Sigmoid colon (tissue), 4 donors: ENCODE data around the gene USB1.

ENCODE experiments used
- CTCF ChIP-seq, 4 experiments: fragments of 450-650 bp in 3 of 4; fragments of 200-600 bp in 1 of 4; IDR thresholded peaks; one replicate each; pipeline ENCODE4 v1.5.1; 2016 to 2019; ENCODE audit warnings: antibody characterized with exemption in 4 of 4, mild to moderate bottlenecking in 3 of 4, moderate library complexity in 2 of 4
- EP300 ChIP-seq, 4 donors: sonication (generic); formaldehyde crosslinking; IDR thresholded peaks; one replicate each; pipeline ENCODE4 v1.6.1; 2017; ENCODE audit warnings: antibody characterized with exemption in 4 of 4
- POLR2A ChIP-seq, 2 donors: fragments of 450-650 bp; IDR thresholded peaks; one replicate each; pipeline ENCODE4 v1.6.1; 2016; ENCODE audit warnings: antibody characterized with exemption in 2 of 2, mild to moderate bottlenecking in 2 of 2, moderate library complexity in 2 of 2
- POLR2AphosphoS5 ChIP-seq, 4 donors: sonication (generic); formaldehyde crosslinking; IDR thresholded peaks; one replicate each; pipeline ENCODE4 v1.6.1; 2017; ENCODE audit warnings: antibody characterized with exemption in 4 of 4

- TF ChIP-seq CTCF (IDR thresholded peaks at IDR 0.05), result peak in 3 of 4 experiments; percentile 22 to 63 (median 58)
- TF ChIP-seq POLR2A (IDR thresholded peaks at IDR 0.05), result peak; percentile 69 to 79
- peak; percentile 80 to 89 (median 86) for TF ChIP-seq POLR2AphosphoS5 (IDR thresholded peaks at IDR 0.05)
- TF ChIP-seq EP300 (IDR thresholded peaks at IDR 0.05), result no peak
Observed at GRCh38 chr16:58000706-58001676, at the start of gene USB1.
